ENCODE measurements around the gene NIPBL. TPM values are rescaled to one million over a fixed set of nuclear protein-coding genes. Genes with fewer than 3 reads are reported as not detected.
A peak's percentile ranks its signal among the peaks of the same experiment; 100 is the strongest.

Gene NIPBL
- polyA plus RNA-seq, 1 of the 3 experiments (the other 2 are of a cell fraction), result 5.2 TPM

GRCh38 chr5:36944024-36944423 lies 67.5 kb downstream of the NIPBL start:
- H3K9me3 ChIP-seq, result no peaks in the 10 kb centered on the region
- ChIA-PET POLR2A (no interaction called here), CTCF (interaction anchor here (0.6 to 1.9 kb wide), 9 partner anchors 10 to 228 kb away, joined by 3 to 16 read pairs (median 5); partner anchors contain the start of gene NIPBL)
- H3K9me2 ChIP-seq, result no peaks in the 10 kb centered on the region
- no peaks in the 10 kb centered on the region for H3K27me3 ChIP-seq (ENCODE audit: insufficient read depth)
- H3K4me3 ChIP-seq (ENCODE audit: low read depth in 2 of 2, low read length in 1 of 2), result no peak overlapping the region
- 75% methylated on average over 2 of the region's 2 CpGs for WGBS (ENCODE audit: low lambda C conversion rate)
- H3F3A ChIP-seq (replicated peaks; ENCODE audit: insufficient read depth), result peaks cover 26% of the 10 kb centered on the region
- H3K9ac ChIP-seq, result no peak overlapping the region
- H2AFZ ChIP-seq (ENCODE audit: low read depth), result no peak overlapping the region
- peaks cover 5 to 32% of the 10 kb centered on the region in 2 experiments; a peak in 2 of 4 replicates for H3K4me1 ChIP-seq (ENCODE audit: control insufficient read depth in 1 of 2, insufficient read depth in 2 of 2, low read depth in 1 of 2, low read length in 1 of 2)
- H3K27ac ChIP-seq (ENCODE audit: low read depth in 2 of 2, low read length in 1 of 2), result no peak overlapping the region
- TF ChIP-seq TEAD4 (IDR thresholded peaks at IDR 0.05; ENCODE audit: borderline replicate concordance, insufficient read depth), result no peak
- no peak for TF ChIP-seq POLR2AphosphoS5 (IDR thresholded peaks at IDR 0.05; ENCODE audit: low read depth, low read length)
- TF ChIP-seq TAF1 (IDR thresholded peaks at IDR 0.05; ENCODE audit: borderline replicate concordance, low read depth, low read length), result no peak
- TF ChIP-seq CHD2 (IDR thresholded peaks at IDR 0.05; ENCODE audit: low read length, partially characterized antibody), result no peak
- DNase-seq, result no peak
- peaks cover 62% of the 10 kb centered on the region for H4K20me1 ChIP-seq (ENCODE audit: insufficient read depth)
- no peak overlapping the region for H3K4me2 ChIP-seq
- peaks cover 94% of the 10 kb centered on the region for H3K79me2 ChIP-seq (ENCODE audit: insufficient read depth)
- H3K36me3 ChIP-seq (replicated peaks in 1 of 2; ENCODE audit: control insufficient read depth in 1 of 2, insufficient read depth in 2 of 2, low read length in 1 of 2), result peaks cover 0 to 13% of the 10 kb centered on the region in 2 experiments

- POLR2A ChIA-PET, result no interaction called here
- Histone ChIP-seq H4K20me1 (ENCODE audit: insufficient read depth) (peaks cover 62% of the 10 kb centered on the region), H3K4me1 (ENCODE audit: control insufficient read depth in 1 of 2, insufficient read depth in 2 of 2, low read depth in 1 of 2, low read length in 1 of 2) (peaks cover 5 to 38% of the 10 kb centered on the region in 2 experiments; a peak in 2 of 4 replicates)
These were observed 68.1 kb downstream of the NIPBL start for GRCh38 chr5:36944607-36945225.

More at GRCh38 chr5:36944607-36945225, 68.1 kb downstream of the NIPBL start:
- no peaks in the 10 kb centered on the region for H3K9me3 ChIP-seq
- peak; percentile 12 for DNase-seq
- H3K4me2 ChIP-seq, result no peak overlapping the region
- 69% methylated on average over 4 of the region's 4 CpGs for WGBS (ENCODE audit: low lambda C conversion rate)
- TF ChIP-seq SIN3A (IDR thresholded peaks at IDR 0.05; ENCODE audit: borderline replicate concordance, low read depth, low read length) (no peak), SMC3 (IDR thresholded peaks at IDR 0.05; ENCODE audit: low read depth, low read length) (0 out of 2 replicates have a peak, but pooled peaks have one; percentile 8), RAD21 (IDR thresholded peaks at IDR 0.05; ENCODE audit: low read length) (peak; percentile 44; the same call in 1 of the 2 replicates), ZBTB33 (IDR thresholded peaks at IDR 0.05; ENCODE audit: borderline replicate concordance, low read depth) (no peak), RFX5 (IDR thresholded peaks at IDR 0.05; ENCODE audit: low read length) (no peak), CTCF (IDR thresholded peaks at IDR 0.05) (peak; percentile 79)
- H3K79me2 ChIP-seq (ENCODE audit: insufficient read depth), result peaks cover 94% of the 10 kb centered on the region
- H2AFZ ChIP-seq (ENCODE audit: low read depth), result no peak overlapping the region
- no peak overlapping the region for H3K4me3 ChIP-seq (ENCODE audit: low read depth in 2 of 2, low read length in 1 of 2)
- H3K27ac ChIP-seq (ENCODE audit: low read depth in 2 of 2, low read length in 1 of 2), result no peak overlapping the region
- no peaks in the 10 kb centered on the region for H3K9me2 ChIP-seq
- H3K27me3 ChIP-seq (ENCODE audit: insufficient read depth), result no peaks in the 10 kb centered on the region
- H3F3A ChIP-seq (replicated peaks; ENCODE audit: insufficient read depth), result peaks cover 26% of the 10 kb centered on the region
- H3K9ac ChIP-seq, result no peak overlapping the region
- peaks cover 0 to 13% of the 10 kb centered on the region in 2 experiments for H3K36me3 ChIP-seq (replicated peaks in 1 of 2; ENCODE audit: control insufficient read depth in 1 of 2, insufficient read depth in 2 of 2, low read length in 1 of 2)
- CTCF ChIA-PET, result interaction anchor here (0.6 to 1.9 kb wide), 11 partner anchors 10 to 229 kb away, joined by 3 to 16 read pairs (median 3); partner anchors contain the start of gene NIPBL

Measured in SK-N-SH (cell line).